ENCODE data around the gene MTA1. TPM values are rescaled to one million over a fixed set of nuclear protein-coding genes. Genes with fewer than 3 reads are reported as not detected.

Gene MTA1
- total and polyA plus RNA-seq, 2 of the 8 experiments (the other 6 are each of a cell fraction or from before 2014, with no cell fraction given), result 73.9 to 221 TPM

GRCh38 chr14:105378199-105378598 lies 41.4 kb upstream of the MTA1 start:
- FAIRE-seq, result no peak
- WGBS, 2 experiments (ENCODE audit: extremely low coverage in 1 of 2, insufficient coverage in 1 of 2, insufficient read length in 1 of 2, insufficient replicate concordance in 2 of 2, low coverage in 1 of 2, low lambda C conversion rate in 2 of 2, missing lambda C conversion rate in 1 of 2), result 85% methylated on average over 11 of the region's 11 CpGs; no CpG with 5 or more reads in 1 of the 2 experiments
- POLR2A ChIA-PET (ENCODE audit: partially characterized antibody), result no interaction called here

More at GRCh38 chr14:105378199-105378598, 41.4 kb upstream of the MTA1 start:
- no peak overlapping the region for H3K4ac ChIP-seq (replicated peaks; ENCODE audit: insufficient read length, low read depth, low read length)
- H4K5ac ChIP-seq (ENCODE audit: insufficient read length, low read depth, low read length), result no peak overlapping the region
- no peak overlapping the region for H2BK20ac ChIP-seq (ENCODE audit: low read length)
- no peak overlapping the region for H3K4me3 ChIP-seq (ENCODE audit: extremely low read depth in 1 of 4, insufficient read depth in 2 of 4, low read depth in 3 of 4, low read length in 4 of 4)
- no peaks in the 10 kb centered on the region for H3K27me3 ChIP-seq (replicated peaks in 1 of 4; ENCODE audit: control insufficient read depth in 3 of 4, extremely low read depth in 1 of 4, insufficient read depth in 3 of 4, low read length in 3 of 4)
- peaks cover 0 to 11% (median 4%) of the 10 kb centered on the region in 4 experiments; a peak in 4 of 8 replicates for H3K36me3 ChIP-seq (ENCODE audit: control insufficient read depth in 2 of 4, insufficient read depth in 4 of 4, low read length in 3 of 4)
- no peak overlapping the region for H2BK5ac ChIP-seq (ENCODE audit: low read depth, low read length)
- H3K18ac ChIP-seq (ENCODE audit: extremely low read depth, low read length), result no peak overlapping the region
- no peak overlapping the region for H2AFZ ChIP-seq (ENCODE audit: low read length)
- CTCF ChIA-PET (ENCODE audit: partially characterized antibody), result interaction anchor here (0.5 to 3.0 kb wide), 13 partner anchors 8 to 1461 kb away, joined by 3 to 10 read pairs (median 4); no protein-coding TSS in a partner anchor
- no peak overlapping the region; the same call in 1 of the 2 replicates for H4K8ac ChIP-seq (ENCODE audit: extremely low read depth, insufficient read depth, low read length)
- H3K9me3 ChIP-seq (ENCODE audit: insufficient read depth in 2 of 2, low read depth in 1 of 2, low read length in 1 of 2), result peaks cover 0 to 2% of the 10 kb centered on the region in 2 experiments; a peak in 1 of 4 replicates
- no peak overlapping the region for H2BK12ac ChIP-seq (ENCODE audit: low read depth, low read length)
- no peaks in the 10 kb centered on the region for H3K79me1 ChIP-seq (ENCODE audit: low read depth, low read length)
- no peak overlapping the region for H3K23ac ChIP-seq (ENCODE audit: insufficient read length)
- no peak overlapping the region for H4K91ac ChIP-seq (replicated peaks; ENCODE audit: insufficient read length, low read length)
- no peak overlapping the region for H3K56ac ChIP-seq (replicated peaks; ENCODE audit: insufficient read length, low read depth, low read length)
- peaks cover 0 to 9% of the 10 kb centered on the region in 2 experiments for H4K20me1 ChIP-seq (replicated peaks in 1 of 2; ENCODE audit: control insufficient read depth in 1 of 2, insufficient read depth in 2 of 2, low read length in 2 of 2)
- no peak overlapping the region for H3K9ac ChIP-seq (replicated peaks in 1 of 4; ENCODE audit: extremely low read depth in 1 of 4, low read depth in 3 of 4, low read length in 3 of 4)
- H3K4me1 ChIP-seq (replicated peaks in 1 of 4; ENCODE audit: control insufficient read depth in 3 of 4, insufficient read depth in 4 of 4, low read length in 3 of 4), result no peaks in the 10 kb centered on the region
- TF ChIP-seq RFX5 (IDR thresholded peaks at IDR 0.05; ENCODE audit: borderline replicate concordance, low read depth, low read length) (no peak), CTBP2 (IDR thresholded peaks at IDR 0.05; ENCODE audit: borderline replicate concordance, insufficient read depth, insufficient read length, low read length) (no peak), SP4 (IDR thresholded peaks at IDR 0.05; ENCODE audit: low read length) (no peak), POLR2AphosphoS5 (IDR thresholded peaks at IDR 0.05; ENCODE audit: low read depth, low read length) (no peak), RBBP5 (IDR thresholded peaks at IDR 0.05; ENCODE audit: borderline replicate concordance, low read depth, low read length) (no peak), KDM4A (IDR thresholded peaks at IDR 0.05; ENCODE audit: low read depth, low read length, severe bottlenecking) (no peak)
- H2AK5ac ChIP-seq (ENCODE audit: low read depth, low read length), result no peak overlapping the region
- H2BK120ac ChIP-seq (replicated peaks; ENCODE audit: low read depth, low read length), result no peak overlapping the region
- DNase-seq (ENCODE audit: low read depth in 1 of 2, low spot score in 2 of 2), result no peak
- no peak overlapping the region for H3K4me2 ChIP-seq (ENCODE audit: insufficient read depth in 1 of 2, low read depth in 2 of 2, low read length in 2 of 2)
- H2BK15ac ChIP-seq (ENCODE audit: low read length), result no peak overlapping the region
- no peak overlapping the region for H3K27ac ChIP-seq (ENCODE audit: low read depth, low read length)
- H3K14ac ChIP-seq (ENCODE audit: insufficient read length), result no peak overlapping the region
- no peaks in the 10 kb centered on the region for H3K79me2 ChIP-seq (ENCODE audit: control insufficient read depth in 1 of 2, insufficient read depth in 2 of 2, low read length in 2 of 2)
- no peaks in the 10 kb centered on the region for H3K23me2 ChIP-seq (ENCODE audit: low read depth, low read length)

All from H1 (cell line).